GM19324 (cell line): ENCODE measurements around the gene SCARB1.
"Not testable (repeated sequence)": the region's sequence is repeated elsewhere in the genome, so short reads cannot be mapped to it uniquely, and the experiment has no call there.

Source experiments
- ATAC-seq: cut with Tn5 transposase; IDR thresholded peaks from one replicate; pipeline ENCODE4 v1.9.1; 2021; ENCODE audit warnings: mild to moderate bottlenecking, moderate library complexity; ENCODE audit not compliant: unreplicated experiment, low FRiP score

The SCARB1 gene

GRCh38 chr12:124863416-124864325 lies at the start of gene SCARB1:
Gene SCARB1, minus strand, starts transcription at chr12:124863864. Its CDS starts 144 bp downstream, at chr12:124863720.
- peak; percentile 81 for ATAC-seq

- not testable (repeated sequence) for ATAC-seq
Measured at GRCh38 chr12:124912529-124913287, 49.0 kb upstream of the SCARB1 start.

GRCh38 chr12:124911521-124911920 lies 47.9 kb upstream of the SCARB1 start:
- not testable (repeated sequence) for ATAC-seq

- no peak for ATAC-seq
Measured at GRCh38 chr12:124910561-124911478, 47.2 kb upstream of the SCARB1 start.

GRCh38 chr12:124909831-124910560 lies 46.3 kb upstream of the SCARB1 start:
- ATAC-seq = no peak

- ATAC-seq = peak; percentile 70
Measured at GRCh38 chr12:124906606-124907261, 43.1 kb upstream of the SCARB1 start.

- ATAC-seq = no peak
Measured at GRCh38 chr12:124904306-124905098, 40.8 kb upstream of the SCARB1 start.

- ATAC-seq = no peak
Measured at GRCh38 chr12:124902916-124903315, 39.3 kb upstream of the SCARB1 start.

- ATAC-seq = no peak
Measured at GRCh38 chr12:124901003-124901402, 37.3 kb upstream of the SCARB1 start.

- not testable (repeated sequence) for ATAC-seq
Measured at GRCh38 chr12:124900345-124900795, 36.7 kb upstream of the SCARB1 start.

- no peak for ATAC-seq
Measured at GRCh38 chr12:124898923-124899294, 35.2 kb upstream of the SCARB1 start.

GRCh38 chr12:124898200-124898922 lies 34.7 kb upstream of the SCARB1 start:
- peak; percentile 66 for ATAC-seq

GRCh38 chr12:124896461-124896860 lies 32.8 kb upstream of the SCARB1 start:
- ATAC-seq = no peak

- no peak for ATAC-seq
Measured at GRCh38 chr12:124893792-124894516, 30.3 kb upstream of the SCARB1 start.

- no peak for ATAC-seq
Measured at GRCh38 chr12:124888260-124888659, 24.6 kb upstream of the SCARB1 start.

- ATAC-seq = not testable (repeated sequence)
Measured at GRCh38 chr12:124887766-124888165, 24.1 kb upstream of the SCARB1 start.
